ENCODE results near the gene LDLRAD4.

DNA sequence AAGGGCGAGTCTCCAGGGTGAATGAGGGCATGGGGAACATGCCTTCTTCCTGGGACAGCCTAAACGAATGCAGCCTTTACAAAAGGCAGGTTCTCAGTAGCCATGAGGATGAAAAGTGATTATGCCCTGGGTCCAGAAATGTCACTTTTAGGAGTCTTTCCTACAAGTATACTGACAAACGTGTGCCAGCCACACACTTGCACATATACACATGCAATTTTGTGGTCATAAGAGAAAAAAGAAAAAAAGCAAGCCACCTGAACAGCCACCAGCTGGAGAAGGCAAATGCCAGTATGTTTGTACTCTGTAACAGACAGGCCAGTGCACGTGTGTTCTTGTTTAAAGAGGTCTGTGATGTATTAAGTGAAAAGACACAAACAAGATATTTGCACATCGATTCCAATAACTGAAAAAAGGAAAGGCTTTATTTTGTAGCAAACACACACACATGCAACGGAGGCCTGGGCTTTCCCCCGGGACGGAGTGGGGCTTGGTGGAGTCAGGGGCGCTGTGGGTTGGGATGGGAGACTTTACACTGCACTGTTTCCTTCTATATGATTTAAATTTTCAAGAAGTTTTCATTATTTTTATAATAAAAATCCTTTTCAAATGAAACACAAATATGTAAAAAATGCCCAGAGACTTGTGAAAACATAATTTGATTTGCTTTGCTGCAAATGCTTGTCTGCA, 399.4 kb downstream of the LDLRAD4 start:
- TF ChIP-seq CTCF (IDR thresholded peaks at IDR 0.05; ENCODE audit: insufficient read depth, low read length) = no peak
- no peak for TF ChIP-seq POLR2AphosphoS5 (IDR thresholded peaks at IDR 0.05; ENCODE audit: low read depth)
- TF ChIP-seq, protein P1, sequence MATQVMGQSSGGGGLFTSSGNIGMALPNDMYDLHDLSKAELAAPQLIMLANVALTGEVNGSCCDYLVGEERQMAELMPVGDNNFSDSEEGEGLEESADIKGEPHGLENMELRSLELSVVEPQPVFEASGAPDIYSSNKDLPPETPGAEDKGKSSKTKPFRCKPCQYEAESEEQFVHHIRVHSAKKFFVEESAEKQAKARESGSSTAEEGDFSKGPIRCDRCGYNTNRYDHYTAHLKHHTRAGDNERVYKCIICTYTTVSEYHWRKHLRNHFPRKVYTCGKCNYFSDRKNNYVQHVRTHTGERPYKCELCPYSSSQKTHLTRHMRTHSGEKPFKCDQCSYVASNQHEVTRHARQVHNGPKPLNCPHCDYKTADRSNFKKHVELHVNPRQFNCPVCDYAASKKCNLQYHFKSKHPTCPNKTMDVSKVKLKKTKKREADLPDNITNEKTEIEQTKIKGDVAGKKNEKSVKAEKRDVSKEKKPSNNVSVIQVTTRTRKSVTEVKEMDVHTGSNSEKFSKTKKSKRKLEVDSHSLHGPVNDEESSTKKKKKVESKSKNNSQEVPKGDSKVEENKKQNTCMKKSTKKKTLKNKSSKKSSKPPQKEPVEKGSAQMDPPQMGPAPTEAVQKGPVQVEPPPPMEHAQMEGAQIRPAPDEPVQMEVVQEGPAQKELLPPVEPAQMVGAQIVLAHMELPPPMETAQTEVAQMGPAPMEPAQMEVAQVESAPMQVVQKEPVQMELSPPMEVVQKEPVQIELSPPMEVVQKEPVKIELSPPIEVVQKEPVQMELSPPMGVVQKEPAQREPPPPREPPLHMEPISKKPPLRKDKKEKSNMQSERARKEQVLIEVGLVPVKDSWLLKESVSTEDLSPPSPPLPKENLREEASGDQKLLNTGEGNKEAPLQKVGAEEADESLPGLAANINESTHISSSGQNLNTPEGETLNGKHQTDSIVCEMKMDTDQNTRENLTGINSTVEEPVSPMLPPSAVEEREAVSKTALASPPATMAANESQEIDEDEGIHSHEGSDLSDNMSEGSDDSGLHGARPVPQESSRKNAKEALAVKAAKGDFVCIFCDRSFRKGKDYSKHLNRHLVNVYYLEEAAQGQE (IDR thresholded peaks at IDR 0.05; ENCODE audit: insufficient replicate concordance, low read depth) = no peak

All from HL-60 (cell line).